H4 (cell line): ENCODE results near the gene HEYL. TPM values are rescaled to one million over a fixed set of nuclear protein-coding genes. Genes with fewer than 3 reads are reported as not detected.
A peak's percentile ranks its signal among the peaks of the same experiment; 100 is the strongest.

Source experiments
- DNase-seq: peaks from one replicate; pipeline ENCODE4 v3.0.0-alpha.2; 2015; ENCODE audit warnings: low spot score
- total RNA-seq: library from RNA; depleted of rRNA; stranded (reverse); fragments of >200 nt; shearing (Covaris generic); gene quantifications from 2 replicates; pipeline ENCODE4 v1.2.3, GENCODE V29; 2014

HEYL gene
- total RNA-seq, 1 experiment from 2014 or later: not detected

- no peak for DNase-seq
These were observed 27.3 kb upstream of the HEYL start for GRCh38 chr1:39666772-39667171.

DNA sequence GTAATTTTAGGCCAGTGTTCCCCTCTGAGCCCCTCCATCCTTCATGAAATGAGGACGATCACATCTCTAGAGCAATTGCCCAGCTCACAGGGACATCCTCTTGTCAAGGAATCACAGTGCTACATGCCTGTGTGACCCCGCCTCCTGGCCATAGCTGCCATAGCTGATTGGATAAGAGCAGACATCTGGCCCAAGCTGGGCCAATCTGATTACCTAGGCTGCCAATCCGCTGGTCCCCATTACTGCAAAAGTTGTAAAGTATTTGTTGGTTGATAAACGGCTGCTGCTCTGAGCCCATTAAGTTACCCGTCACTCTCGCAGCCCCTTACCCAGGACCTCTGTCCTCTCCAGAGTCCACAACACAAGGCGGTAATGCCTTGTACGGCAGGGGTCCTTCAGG lies 24.1 kb upstream of the HEYL start:
- no peak for DNase-seq

DNA sequence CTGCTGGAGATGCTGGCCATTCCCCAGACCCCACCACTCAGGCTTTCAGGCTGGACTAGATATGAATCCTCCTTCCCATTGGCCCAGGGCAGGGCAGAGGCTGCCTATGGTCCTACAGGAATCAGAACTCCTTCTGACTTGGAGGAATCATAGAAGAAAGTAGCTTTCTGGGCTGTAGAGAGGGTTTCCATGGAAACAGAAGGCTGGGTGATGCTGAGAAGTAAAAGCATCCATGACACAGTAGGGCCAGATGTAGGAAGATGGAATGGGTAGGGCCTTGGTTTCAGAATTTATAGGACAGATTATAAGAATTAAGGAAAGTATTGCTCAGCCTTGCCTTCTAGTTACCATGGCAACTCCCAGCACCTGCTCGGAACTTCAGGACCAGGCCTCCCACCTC lies 23.4 kb upstream of the HEYL start:
- DNase-seq: no peak

DNA sequence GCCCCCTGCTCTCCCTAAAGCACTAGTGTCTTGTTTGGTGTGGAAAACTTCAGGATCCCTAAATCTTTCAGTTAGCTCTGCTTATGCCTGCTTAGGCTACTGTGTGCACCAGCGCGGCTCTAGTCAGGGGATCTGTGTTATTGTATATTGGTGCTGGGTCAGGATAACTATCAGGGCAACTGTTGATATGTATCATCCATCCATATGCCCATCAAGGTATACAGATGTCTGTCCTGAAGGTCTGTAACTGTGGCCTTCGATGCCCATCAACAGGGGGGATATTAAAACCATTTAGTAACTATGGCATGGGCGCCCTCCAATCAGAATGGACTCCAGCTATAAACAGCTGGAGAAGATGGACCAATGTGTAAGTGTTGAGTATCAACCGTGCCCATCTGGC lies 20.1 kb upstream of the HEYL start:
- DNase-seq: no peak

- DNase-seq: no peak
These were observed 19.7 kb upstream of the HEYL start for GRCh38 chr1:39659110-39659509.

DNA sequence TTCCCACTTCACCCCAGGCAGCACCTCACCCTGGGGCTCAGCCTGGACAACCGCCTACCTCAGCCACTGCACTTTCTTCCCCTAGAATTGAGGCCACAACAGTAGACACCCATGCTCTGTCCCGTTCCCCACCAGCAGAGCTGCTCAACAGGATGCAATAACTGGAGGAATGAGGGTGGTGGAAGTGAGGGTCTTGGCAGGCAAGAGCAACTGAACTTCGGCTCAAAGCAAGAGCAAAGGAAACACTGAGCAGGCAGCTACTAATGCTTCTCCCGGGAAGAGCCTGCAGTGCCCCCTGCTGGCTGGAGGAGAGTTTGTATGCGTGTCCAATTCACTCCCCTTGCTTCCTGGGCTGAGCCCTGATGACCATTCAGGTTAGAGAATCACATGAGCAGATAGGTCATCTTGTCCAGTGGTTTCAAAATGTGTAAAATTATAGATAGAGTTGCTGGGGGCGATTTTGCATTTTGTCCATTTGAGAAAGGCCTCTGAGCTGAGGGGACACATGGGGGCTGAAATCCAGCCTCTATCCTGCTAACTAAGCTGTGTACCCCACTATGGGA lies 18.6 kb upstream of the HEYL start:
- peak; percentile 78 for DNase-seq

- DNase-seq: no peak
These were observed 18.0 kb upstream of the HEYL start for GRCh38 chr1:39657402-39657801.

DNA sequence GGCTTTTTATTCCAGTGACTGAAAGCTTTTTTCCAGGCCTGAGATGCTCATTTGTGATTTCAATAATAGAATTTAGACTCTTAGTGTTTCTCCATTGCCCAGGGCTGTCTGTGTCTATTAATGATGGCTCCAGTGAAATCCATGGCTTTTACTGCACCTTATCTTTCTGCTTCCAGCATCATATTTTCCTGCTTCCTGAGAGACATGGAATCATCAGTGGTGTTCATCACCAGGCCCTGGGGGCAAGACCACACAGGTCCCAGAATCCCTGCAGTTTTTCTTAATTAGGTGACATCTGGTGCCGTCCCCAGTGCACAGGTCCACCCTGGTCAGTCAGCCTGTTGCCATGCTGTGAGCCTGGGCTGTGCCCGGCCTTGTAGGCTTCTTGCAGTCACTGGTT lies 16.9 kb upstream of the HEYL start:
- no peak for DNase-seq

DNA sequence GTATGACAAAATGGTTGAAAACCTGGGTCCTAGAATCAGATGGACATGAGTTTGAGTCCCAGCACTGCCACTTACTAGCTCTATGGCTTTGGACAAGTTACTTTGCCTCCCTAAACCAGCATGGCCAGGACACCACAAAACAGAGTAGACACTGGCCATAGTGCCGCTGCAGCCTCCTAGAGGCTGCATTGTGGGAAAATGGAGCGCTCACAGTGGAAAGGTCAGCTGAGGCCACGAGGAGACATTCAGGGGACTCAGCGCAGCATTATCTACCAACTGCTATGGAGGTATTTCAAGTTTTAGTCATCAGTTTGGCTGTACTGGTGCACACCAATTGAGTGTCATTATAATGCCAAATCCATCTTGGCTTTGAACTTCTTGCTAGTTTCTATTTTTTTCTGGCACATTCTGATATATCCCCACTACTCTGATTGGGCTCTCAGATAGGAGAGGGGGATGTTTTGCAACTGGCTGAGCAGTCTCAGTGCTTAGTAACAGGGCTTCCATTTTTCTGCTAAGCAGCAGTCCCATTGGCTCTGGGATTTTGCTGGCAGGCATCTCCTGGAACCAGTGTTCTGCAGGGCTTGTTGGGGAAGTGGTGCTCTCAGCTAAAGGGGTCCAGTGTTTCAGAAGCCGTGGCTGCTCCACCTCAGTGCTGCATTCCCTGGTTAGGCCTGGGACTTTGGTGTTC lies 16.3 kb upstream of the HEYL start:
- DNase-seq: no peak

DNA sequence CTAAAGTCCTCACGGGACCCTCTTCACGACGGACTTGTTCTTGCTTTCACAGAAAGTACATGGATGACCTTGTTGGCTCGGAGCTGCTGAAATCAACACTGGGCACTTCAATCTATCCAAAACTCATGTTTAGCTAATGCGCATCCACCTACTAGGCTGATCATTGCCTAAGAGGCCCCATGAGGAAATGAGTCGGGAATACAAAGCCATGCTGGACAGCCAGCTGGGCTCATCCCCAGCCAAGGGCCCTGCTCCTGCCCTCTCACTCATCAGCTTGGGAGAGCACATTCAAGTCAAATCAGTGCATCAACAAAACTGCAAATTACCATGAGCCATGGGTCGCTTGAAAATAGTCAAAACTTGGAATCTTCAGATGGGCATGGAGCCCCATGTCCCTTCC lies 14.8 kb upstream of the HEYL start:
- DNase-seq: no peak

- peak; percentile 69 for DNase-seq
These were observed 14.1 kb upstream of the HEYL start for GRCh38 chr1:39653546-39654031.

- DNase-seq: no peak
These were observed 13.1 kb upstream of the HEYL start for GRCh38 chr1:39652554-39652953.

- no peak for DNase-seq
These were observed 12.7 kb upstream of the HEYL start for GRCh38 chr1:39652105-39652504.

DNA sequence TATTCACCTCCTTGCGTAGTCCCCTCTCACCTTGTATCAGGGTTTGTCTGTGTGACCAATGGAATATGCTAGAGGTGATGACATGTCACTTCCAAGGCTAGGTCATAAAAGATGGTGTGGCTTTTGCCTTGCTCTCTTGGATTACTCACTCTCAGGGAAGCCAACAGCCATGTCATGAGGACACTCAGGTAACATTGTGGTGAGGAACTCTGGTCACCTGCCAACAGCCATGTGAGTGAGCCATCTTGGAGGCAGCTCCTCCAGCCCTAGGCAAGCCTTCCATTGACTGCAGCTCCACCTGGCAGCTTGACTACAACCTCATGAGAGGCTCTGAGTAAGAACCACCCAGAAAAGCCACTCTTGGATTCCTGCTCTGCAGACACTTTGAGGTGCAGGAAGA lies 11.0 kb upstream of the HEYL start:
- DNase-seq: no peak

DNA sequence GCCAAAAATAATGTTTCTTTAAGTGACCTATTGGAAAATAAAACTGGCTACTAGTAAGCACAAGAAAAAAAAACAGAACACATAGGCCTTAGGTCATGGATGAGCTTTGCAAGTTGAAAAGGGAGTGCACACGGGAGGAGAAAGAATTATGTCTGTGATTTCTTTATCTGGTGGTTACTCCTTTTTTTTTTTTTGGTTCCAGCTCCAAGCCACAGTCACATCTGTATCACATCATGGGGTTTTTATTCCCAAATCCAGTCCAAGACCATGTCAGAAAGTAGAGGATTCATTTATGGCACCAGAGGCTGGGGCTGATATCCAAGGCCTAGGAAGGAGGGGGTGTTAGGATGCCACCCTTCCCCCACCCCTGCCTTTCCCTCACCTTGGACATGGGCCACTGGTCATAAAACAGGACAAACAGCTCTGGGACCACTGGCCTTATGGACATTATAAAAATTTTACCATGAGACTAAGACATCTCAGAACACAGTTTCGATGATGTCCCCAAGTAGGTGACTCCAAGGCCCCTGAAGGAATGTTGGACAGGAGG lies 10.3 kb upstream of the HEYL start:
- no peak for DNase-seq

- no peak for DNase-seq
These were observed 9.1 kb upstream of the HEYL start for GRCh38 chr1:39648496-39648895.

DNA sequence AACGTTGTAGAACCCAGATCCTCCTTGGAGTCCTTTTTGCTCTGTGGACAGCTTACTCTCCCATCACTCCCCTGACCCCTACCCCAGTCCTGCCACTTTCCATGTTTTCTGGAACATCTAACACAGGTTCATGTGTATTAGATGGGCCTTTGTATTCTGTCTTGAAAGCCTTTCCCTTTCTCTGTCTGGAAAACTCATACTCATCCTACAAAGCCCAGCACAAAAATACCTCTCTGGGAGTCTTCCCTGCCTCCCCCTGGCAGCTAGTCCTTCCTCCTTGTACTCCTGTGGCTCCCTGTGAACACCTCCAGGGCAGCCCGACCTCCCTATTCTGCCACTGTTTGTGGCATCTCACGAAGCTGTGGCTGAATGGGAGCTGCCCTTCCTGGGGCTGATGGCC lies 7.8 kb upstream of the HEYL start:
- DNase-seq: no peak

DNA sequence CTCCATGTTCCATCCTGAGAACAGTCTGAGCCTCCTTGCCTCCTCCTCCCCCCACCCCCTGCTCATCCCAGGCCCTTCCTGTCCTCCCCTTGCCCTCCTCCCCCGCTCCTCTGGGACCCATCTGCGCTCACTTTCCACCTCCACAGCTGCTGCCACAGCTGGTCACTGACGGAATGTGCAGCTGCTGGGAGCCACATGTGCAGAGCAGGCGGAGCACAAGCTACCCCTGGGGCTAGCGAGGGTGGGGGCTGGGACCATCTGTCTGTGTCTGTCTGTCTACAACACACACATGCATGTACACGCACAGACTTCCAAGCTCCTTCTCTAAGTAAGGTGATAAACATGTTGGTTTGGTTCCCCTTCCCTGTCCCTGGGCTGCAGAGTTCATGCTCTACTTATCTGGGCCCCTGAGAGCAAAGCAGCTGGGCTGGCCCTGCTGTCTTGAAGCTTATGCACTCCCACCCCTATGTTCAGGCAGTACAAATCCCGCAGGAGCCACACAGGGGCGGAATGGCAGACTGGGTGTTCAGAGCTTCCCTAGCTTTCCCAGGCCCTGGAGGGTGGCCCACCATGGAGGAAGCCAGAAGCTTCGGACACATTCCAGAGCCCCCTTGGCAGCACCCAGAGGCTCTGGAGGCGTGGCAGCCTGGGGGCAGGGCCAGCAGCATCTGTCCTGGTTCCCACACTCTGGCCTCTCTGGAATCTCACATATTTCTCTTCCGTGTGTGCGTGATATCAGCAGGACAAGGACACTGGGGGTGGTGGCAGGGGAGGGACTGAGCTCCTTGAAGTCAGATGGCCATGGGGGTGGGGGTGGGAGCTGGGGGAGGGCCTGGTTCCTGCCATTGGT lies 7.0 kb upstream of the HEYL start:
- DNase-seq: peak; percentile 36

DNA sequence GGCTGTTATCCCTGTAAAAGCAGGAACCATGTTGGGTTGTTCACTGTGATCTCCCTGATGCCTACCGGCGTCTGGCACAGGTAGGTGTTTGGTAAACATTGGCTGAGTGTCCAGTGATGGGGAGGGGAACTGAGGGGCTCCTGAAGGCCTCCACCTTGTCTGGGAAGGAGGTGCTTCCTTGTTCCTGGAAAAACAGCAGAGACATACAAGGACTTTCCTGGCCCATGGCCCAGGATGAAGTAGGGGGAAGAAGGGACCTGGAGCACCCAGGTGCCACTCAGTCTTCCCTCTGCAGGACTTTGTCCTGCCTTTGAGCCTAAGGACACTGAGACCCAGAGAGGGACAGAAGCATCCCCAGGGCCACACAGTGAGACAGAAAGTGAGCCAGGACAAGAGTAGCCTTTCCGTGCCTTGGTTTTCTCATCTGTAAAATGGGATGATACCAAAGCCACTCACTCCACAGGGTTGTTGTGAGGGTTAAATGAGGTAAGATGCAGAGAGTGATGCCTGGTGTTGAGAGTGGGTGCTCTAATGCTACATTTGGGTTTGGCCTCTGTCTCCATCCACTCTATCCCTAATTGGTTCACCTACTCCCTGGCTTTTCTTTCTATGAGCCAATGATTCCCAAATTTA lies 6.1 kb upstream of the HEYL start:
- DNase-seq: no peak

DNA sequence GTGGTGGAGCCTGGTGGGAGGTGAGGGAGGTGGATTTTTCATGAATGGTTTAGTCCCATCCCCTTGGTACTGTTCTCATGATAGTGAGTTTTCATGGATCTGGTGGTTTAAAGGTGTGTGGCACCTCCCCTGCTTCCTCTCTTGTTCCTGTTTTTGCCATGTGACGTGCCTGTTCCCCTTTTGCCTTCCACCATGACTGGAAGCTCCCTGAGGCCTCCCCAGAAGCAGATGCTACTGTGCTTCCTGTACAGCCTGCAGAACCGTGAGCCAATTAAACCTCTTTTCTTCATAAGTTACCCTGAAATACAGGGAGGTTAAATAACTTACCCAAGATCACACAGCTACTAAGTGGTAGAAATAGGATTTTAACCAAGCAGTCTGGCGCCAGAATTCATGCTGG lies 4.3 kb upstream of the HEYL start:
- DNase-seq: no peak

GRCh38 chr1:39642796-39643195 lies 3.4 kb upstream of the HEYL start:
- DNase-seq: peak; percentile 49

- no peak for DNase-seq
These were observed 1.4 kb upstream of the HEYL start for GRCh38 chr1:39640861-39641260.
